ENCODE results near the gene EFCAB9. TPM values are rescaled to one million over a fixed set of nuclear protein-coding genes. Genes with fewer than 3 reads are reported as not detected.

Gene EFCAB9
- total RNA-seq, 1 experiment from 2014 or later, result not detected

DNA sequence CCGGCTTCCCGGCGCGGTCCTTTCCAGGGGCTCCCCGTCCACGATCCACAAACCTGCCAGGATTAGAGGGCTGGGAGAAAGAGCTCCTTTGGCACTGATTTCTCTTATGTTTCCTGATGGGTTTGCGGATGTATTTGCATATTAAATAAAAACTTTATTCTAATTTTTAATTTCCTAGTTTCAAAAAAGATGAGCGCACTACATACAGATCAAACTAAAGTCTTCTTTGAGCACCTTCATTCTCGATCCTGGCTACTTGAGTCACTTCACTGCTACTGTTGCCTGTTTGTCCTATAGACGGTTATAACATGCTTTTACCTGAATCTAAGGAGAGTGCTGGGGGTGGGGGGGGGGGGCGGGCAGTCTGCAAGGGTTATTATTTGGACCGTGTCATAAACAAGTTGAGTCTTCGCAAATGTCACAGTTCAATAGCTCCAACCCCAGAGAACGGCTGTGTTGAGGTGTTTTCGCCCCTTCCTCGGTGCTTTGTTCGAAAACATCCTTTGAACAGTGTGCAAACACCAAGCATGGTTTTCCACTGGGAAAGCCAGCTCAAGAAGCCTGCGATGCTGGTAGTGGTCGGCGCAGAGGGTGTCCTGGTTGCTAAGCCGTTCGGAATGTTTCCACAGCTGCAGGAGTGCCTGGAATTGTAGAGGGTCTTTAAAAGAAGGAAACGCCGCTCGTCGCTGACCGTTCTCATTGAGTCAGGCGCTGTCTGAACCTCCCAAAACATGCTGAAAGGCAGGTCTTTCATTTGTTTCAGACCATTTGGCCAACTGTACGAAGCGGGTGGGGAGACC lies 4.9 kb upstream of the EFCAB9 start:
- peaks cover 25 to 28% of the 10 kb centered on the region in 2 experiments for H3K4me1 Mint-ChIP-seq
- H4K5ac ChIP-seq (ENCODE audit: insufficient read length, low read depth, low read length), result no peak overlapping the region
- no peak overlapping the region for H2AK5ac ChIP-seq (ENCODE audit: insufficient read length, low read length)
- H4K8ac ChIP-seq (replicated peaks; ENCODE audit: insufficient read length, low read depth, low read length), result no peak overlapping the region
- H3K4me3 Mint-ChIP-seq, result peak overlapping the region; percentile 89 to 92
- H3T11ph ChIP-seq (ENCODE audit: low read length), result no peak overlapping the region
- H3K56ac ChIP-seq (ENCODE audit: insufficient read length, low read depth, low read length), result no peak overlapping the region
- H3K79me1 ChIP-seq (ENCODE audit: insufficient read depth, low read depth, low read length, poor library complexity, severe bottlenecking), result no peaks in the 10 kb centered on the region
- H3K9me3 Mint-ChIP-seq, result no peaks in the 10 kb centered on the region
- no peaks in the 10 kb centered on the region for H3K9me3 ChIP-seq (ENCODE audit: control insufficient read depth, low read depth, low read length)
- H3K18ac ChIP-seq (ENCODE audit: insufficient read length, low read depth, low read length), result no peak overlapping the region
- no peak overlapping the region for H2BK15ac ChIP-seq (ENCODE audit: low read depth, low read length)
- no peaks in the 10 kb centered on the region for H4K20me1 ChIP-seq (ENCODE audit: control insufficient read depth, insufficient read depth, insufficient read length)
- TF ChIP-seq, protein P1, sequence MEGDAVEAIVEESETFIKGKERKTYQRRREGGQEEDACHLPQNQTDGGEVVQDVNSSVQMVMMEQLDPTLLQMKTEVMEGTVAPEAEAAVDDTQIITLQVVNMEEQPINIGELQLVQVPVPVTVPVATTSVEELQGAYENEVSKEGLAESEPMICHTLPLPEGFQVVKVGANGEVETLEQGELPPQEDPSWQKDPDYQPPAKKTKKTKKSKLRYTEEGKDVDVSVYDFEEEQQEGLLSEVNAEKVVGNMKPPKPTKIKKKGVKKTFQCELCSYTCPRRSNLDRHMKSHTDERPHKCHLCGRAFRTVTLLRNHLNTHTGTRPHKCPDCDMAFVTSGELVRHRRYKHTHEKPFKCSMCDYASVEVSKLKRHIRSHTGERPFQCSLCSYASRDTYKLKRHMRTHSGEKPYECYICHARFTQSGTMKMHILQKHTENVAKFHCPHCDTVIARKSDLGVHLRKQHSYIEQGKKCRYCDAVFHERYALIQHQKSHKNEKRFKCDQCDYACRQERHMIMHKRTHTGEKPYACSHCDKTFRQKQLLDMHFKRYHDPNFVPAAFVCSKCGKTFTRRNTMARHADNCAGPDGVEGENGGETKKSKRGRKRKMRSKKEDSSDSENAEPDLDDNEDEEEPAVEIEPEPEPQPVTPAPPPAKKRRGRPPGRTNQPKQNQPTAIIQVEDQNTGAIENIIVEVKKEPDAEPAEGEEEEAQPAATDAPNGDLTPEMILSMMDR (conservative IDR thresholded peaks at IDR 0.05), result peak; percentile 7; the same call in 1 of the 3 replicates
- H3K14ac ChIP-seq (ENCODE audit: insufficient read depth, low read length), result no peak overlapping the region
- no peak overlapping the region for H3K9ac ChIP-seq (ENCODE audit: extremely low read depth, insufficient read length, low read length)
- peaks cover 2% of the 10 kb centered on the region; the same call in 1 of the 2 replicates for H3K79me2 ChIP-seq (ENCODE audit: insufficient read depth, low read length)
- peak overlapping the region; percentile 65 for H2AFZ ChIP-seq (ENCODE audit: low read length)
- H3K4me2 ChIP-seq (ENCODE audit: insufficient read depth, insufficient read length, low read length), result peak overlapping the region; percentile 67
- H2BK120ac ChIP-seq (ENCODE audit: low read depth, low read length, poor library complexity, severe bottlenecking), result no peak overlapping the region
- no peaks in the 10 kb centered on the region; the same call in 1 of the 2 replicates for H3K27me3 ChIP-seq (ENCODE audit: insufficient read depth, low read length)
- no peak overlapping the region for H2BK5ac ChIP-seq (ENCODE audit: insufficient read length, low read length)
- H2BK20ac ChIP-seq (ENCODE audit: low read depth, low read length, poor library complexity, severe bottlenecking), result no peak overlapping the region
- DNase-seq, result peak; percentile 75
- no peak overlapping the region for H3K27ac ChIP-seq (ENCODE audit: insufficient read length, low read depth, low read length)
- peaks cover 0 to 3% (median 0%) of the 10 kb centered on the region in 3 experiments; a peak in 1 of 7 replicates for H3K36me3 Mint-ChIP-seq (ENCODE audit: insufficient read depth in 1 of 3, low read depth in 3 of 3)
- H4K91ac ChIP-seq (ENCODE audit: insufficient read length, low read depth, low read length), result no peak overlapping the region
- H3K23me2 ChIP-seq (ENCODE audit: insufficient read length, low read depth, low read length, poor library complexity, severe bottlenecking), result peaks cover 18% of the 10 kb centered on the region
- WGBS (ENCODE audit: extremely low coverage, insufficient read length, low lambda C conversion rate), result no CpG with 5 or more reads among the region's 30 CpGs
- no peak overlapping the region for H2BK12ac ChIP-seq (ENCODE audit: insufficient read length, low read depth, low read length)
- H3K4me1 ChIP-seq (ENCODE audit: insufficient read depth, low read length), result peaks cover 4% of the 10 kb centered on the region; the same call in 1 of the 2 replicates
- H3K27me3 Mint-ChIP-seq (ENCODE audit: low read depth), result peaks cover 16% of the 10 kb centered on the region
- peak overlapping the region in 2 of 3 experiments; percentile 60 to 78; a peak in 3 of 7 replicates for H3K27ac Mint-ChIP-seq
- no peak overlapping the region for H3K23ac ChIP-seq (ENCODE audit: insufficient read length, low read depth, low read length)
- H3K4ac ChIP-seq (ENCODE audit: low read depth, low read length), result no peak overlapping the region

Measured in H9 (cell line).